HG03135 (cell line): ENCODE results near the gene CHML.

Experiments
- ATAC-seq: cut with Tn5 transposase; IDR thresholded peaks from one replicate; pipeline ENCODE4 v1.9.1; 2021; ENCODE audit warnings: mild to moderate bottlenecking, moderate library complexity; ENCODE audit not compliant: unreplicated experiment

The CHML gene

GRCh38 chr1:241624935-241625334, 15.2 kb downstream of the CHML start:
- ATAC-seq: no peak

DNA sequence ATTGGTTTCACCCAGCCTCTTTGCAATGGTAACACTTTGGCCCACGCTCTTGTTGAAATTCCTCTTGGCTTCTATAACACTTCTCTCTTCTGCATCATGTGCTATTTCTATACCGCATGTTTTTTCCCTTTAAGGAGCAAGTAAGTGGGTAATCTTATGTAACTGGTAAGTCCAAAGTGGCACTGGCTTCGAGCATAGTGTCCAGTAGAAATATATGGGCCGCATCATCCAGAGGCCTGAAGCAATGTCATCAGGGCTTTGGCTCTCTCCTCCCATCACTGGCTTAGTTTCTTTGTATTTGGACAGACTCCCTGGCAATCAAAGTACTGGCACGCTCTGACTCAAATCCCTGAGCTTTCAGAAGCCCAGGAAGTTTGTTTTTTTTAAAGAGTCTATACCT, 17.5 kb downstream of the CHML start:
- ATAC-seq: no peak

- no peak for ATAC-seq
Observed at GRCh38 chr1:241617426-241617825, 22.7 kb downstream of the CHML start.

DNA sequence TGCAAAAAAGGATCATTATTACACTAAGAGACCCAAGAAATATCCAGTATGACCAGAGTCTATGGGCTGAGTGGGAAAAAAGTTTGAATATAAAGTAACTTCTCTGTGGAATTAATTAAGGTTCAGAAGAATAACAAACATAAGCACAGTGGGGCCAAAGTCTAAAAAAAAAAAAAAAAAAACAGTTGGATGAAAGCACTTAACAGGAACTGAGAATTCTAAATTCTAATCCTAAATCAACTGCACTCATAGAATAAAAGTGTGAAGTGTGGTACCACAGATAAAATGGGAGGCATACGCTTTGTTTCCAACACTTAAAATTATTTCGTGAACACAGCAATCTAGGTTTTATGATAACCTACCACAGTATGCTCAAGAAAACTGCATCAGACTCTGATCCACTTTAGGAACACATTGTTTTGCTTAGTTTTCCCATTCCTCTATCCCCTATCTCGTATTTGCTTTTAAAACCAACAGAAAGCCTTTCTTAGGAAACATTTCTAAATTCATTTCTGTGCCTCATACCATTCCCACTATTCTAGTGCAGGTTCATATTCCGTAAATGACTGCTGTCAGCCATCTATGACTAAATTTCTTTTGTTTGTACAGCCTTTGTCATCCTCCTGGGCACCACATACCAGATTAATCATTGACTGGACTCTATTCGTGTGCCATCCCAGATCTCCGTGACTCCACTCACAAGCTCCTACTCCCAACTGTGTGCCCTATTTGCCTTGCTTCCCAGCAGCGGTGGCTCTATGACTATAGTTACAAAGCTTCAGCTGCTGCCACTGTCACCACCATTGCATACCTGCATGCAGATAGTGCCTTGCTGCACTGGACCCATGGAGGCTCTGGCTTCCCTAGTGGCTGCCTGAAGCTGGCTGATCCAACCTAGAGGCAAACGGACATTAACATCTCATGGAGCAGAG, 24.9 kb downstream of the CHML start:
- no peak for ATAC-seq

DNA sequence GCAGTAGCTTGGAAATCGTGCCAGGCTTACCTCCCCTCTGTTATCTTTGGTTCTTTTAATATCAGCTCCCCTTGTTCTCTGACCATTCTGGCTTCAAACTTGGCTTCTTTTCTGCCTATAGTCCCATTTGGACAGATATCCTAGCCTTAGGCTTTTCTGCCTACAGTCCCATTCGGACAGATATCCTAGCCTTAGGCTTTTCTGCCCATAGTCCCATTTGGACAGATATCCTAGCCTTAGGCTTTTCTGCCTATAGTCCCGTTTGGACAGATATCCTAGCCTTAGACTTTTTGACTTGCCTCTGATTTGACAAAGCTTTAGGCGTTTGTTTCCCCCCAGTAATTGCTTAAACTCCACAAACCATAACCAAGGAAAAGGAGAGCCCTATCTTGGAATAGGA, 25.6 kb downstream of the CHML start:
- ATAC-seq: no peak

DNA sequence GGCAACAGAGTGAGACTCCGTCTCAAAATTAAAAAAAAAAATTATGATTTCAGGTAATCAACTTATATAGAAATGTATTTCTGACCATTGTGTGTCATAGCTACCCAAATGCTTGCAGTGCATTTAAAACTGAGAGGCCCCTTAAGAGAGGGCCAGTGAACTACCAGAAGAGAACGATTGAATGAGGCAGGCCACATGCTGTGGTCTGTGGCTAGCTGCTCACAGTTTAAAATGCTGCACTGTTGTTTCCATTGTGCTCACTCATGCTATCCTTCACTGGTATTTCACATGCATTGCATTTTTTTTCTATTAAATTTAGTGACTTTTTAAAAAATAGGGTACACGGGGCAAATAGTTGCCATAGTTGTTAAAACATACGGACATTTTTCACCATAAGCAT, 26.0 kb downstream of the CHML start:
- ATAC-seq: no peak

DNA sequence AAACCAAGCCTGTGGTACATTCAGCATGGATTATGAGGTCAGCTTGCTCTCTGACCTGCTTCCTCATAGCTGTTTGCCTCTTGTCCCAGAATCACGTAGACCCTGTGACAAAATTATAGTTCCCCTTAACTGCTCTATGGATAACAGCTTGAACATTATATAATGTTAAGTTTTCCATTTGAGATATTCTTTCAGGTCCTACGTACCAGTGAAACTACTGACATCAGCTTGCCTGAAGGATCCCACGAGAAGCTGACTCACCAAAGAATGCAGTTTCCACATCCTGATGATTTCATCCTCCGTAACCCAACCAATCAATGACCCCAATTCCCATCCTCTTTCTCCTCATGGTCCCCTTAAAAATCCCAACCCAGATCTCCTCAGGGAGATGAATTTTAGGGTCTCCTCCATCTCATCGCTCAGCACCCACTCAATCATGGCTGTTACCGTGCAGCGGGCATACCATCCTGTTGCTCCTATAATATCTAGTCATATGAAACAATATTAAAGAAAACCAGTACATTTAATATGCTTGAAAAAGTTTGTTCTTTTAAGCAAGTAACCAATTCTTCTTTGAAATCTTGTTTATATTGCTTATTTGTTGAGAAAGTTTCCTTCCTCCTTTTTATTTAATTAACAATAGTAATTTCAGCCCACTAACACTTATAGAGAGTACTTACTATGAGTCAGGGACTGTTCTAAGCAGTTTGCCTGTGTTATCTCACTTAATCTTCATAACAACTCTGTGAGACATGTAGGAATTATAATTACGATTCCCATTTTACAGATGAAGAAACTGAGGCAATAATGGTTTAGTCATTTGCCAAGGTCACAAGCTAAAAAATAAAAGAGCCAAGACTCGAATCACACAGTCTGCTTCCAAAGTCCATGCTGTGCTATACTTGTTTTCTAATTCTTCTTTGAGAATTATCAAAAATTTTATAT, 27.4 kb downstream of the CHML start:
- ATAC-seq: no peak

GRCh38 chr1:241611736-241612135, 28.4 kb downstream of the CHML start:
- ATAC-seq: no peak

- peak; percentile 90 for ATAC-seq
Observed at GRCh38 chr1:241611063-241611462, 29.1 kb downstream of the CHML start.

DNA sequence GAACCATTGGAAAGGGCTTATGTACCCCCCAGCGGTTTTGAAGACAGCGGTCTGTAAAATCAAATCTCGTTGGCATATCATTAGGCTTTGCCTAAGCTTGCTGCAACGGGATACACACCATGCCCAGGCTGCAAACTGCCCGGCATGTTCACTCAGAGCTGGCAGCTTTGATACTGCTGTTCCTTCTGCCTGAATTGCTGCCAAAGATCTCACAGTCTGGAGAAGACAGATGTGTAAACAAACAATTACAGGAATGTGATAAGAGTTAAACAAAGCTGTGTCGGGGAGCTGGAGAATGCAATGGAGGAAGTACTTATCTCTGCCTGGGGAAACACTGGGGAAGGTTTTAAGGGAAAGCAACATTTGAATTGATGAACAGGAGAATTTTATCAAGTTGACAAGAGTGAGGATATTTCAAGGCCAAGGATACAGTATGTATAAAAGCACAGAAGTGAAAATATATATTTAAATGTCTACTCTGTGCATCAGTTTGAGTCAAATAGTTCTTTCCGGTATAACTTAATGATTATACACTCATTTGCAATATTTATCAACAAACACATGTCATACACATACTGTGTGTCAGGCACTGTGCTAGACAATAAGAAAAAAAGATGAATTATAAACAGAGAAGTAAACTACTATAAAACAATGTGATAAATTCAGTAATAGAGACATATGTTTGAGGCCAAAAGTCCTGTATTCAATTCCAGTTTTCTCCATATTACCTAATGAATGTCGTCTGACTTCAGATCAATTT, 29.9 kb downstream of the CHML start:
- ATAC-seq: no peak

- no peak for ATAC-seq
Observed at GRCh38 chr1:241608379-241609033, 31.7 kb downstream of the CHML start.

DNA sequence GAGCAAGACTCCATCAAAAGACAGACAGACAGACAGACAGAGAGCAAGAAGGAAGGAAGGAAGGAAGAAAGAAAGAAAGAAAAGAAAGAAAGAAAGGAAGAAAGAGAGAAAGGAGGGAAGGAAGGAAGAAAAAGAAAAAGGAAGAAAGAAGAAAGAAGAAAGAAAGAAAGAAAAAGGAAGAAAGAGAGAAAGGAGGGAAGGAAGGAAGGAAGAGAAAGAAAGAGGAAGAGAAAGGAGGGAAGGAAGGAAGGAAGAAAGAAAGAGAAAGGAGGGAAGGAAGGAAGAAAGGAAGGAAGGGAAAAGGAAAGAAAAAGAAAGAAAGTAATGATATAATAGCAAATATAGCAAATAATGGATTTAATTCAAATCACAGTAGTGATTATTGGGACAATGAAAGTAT, 32.7 kb downstream of the CHML start:
- ATAC-seq: no peak

DNA sequence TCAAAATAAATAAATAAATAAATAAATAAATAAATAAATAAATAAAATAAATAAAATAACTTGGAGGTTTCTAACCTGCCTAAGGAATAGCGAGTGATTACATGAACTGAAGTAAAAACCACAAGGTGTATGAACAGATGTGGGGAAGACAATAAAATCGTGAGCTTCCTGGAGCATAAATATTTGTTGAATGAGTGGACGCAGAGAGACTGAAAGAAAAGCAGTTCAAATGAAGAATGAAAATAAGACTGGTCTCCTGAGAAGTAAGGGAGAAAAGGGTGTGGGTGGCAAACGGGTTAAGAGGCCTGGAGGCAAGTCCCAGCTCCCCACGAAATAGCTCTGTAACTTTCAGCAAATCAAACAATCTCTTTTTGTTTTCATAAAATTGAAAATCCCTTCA, 33.6 kb downstream of the CHML start:
- no peak for ATAC-seq

GRCh38 chr1:241605146-241605805, 34.9 kb downstream of the CHML start:
- no peak for ATAC-seq

GRCh38 chr1:241603731-241604245, 36.4 kb downstream of the CHML start:
- no peak for ATAC-seq

- ATAC-seq: peak; percentile 77
Observed at GRCh38 chr1:241600496-241600901, 39.7 kb downstream of the CHML start.

DNA sequence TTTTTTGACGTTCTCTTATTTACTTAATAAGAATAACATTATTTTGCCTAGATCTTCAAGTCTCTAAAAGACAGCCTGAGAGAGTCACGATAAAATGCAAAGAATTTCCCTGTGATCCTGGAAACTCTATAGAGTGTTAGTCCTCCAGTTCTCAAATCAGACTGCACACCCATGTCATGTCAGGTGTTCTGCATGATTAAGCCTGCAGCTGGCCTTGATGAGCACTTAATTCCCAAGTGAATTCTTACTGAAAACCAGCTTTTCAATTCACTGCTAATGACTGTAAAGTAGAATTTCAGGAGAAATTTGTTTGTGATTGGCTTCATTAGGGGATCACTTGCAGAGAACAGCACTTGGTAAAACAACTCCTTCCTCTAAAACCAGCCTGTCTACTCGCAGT, 41.9 kb downstream of the CHML start:
- ATAC-seq: no peak

- no peak for ATAC-seq
Observed at GRCh38 chr1:241596633-241597032, 43.5 kb downstream of the CHML start.

DNA sequence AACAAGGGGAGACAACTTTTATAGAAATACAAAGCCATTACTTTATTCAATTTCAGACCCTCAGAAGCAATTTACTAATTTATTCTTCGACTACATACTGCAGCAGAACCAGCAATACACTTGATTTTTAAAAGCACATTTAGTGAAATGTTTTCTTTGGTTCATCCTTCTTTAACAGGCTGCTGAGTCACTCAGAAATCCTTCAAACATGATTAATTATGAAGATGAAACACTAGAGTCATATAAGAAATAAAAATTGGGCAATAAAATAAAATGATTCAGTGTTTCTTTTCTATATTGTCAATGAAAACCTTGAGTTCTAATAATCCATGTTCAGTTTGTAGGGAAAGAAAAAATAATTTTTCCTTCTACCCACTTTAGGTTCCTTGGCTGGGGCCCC, 47.0 kb downstream of the CHML start:
- no peak for ATAC-seq
